IMR-90 (cell line): ENCODE measurements around the gene CLTCL1. TPM values are rescaled to one million over a fixed set of nuclear protein-coding genes. Genes with fewer than 3 reads are reported as not detected.
"Not testable (repeated sequence)": the region's sequence is repeated elsewhere in the genome, so short reads cannot be mapped to it uniquely, and the experiment has no call there.

Source experiments
- ATAC-seq: fragments of 200-7000 bp; cut with Tn5 transposase; 2 replicates; pipeline ENCODE4 v1.9.1; 2020; ENCODE audit warnings: low read depth, mild to moderate bottlenecking, moderate library complexity
- BruUV-seq: library from RNA; stranded (reverse); fragments of 400-500 nt; replicated peaks from 2 replicates; lab custom pipeline; 2021; lab: Mats Ljungman, UMichigan
- CTCF ChIA-PET: fragments of 300-600 bp; formaldehyde crosslinking; extraction: SDS; loops from one replicate; lab custom pipeline; 2021; ENCODE audit warnings: antibody characterized with exemption; lab: Yijun Ruan, JAX
- POLR2A ChIA-PET: fragments of 300-600 bp; sonication (Branson Sonifier 250); formaldehyde crosslinking; loops from one replicate; lab custom pipeline; 2022; ENCODE audit warnings: antibody characterized with exemption; ENCODE audit not compliant: unreplicated experiment; lab: Charles Lee
- DNase-seq: peaks from one replicate; pipeline ENCODE4 v3.0.0; 2013
- H2AFZ ChIP-seq: replicated peaks from 2 replicates; pipeline ENCODE3; 2013; ENCODE audit warnings: low read length, mild to moderate bottlenecking; ENCODE audit not compliant: poor library complexity
- H2AK5ac ChIP-seq: 2 replicates; pipeline ENCODE4 v1.6.1; 2013; ENCODE audit warnings: low read depth, low read length, inconsistent platforms
- H2AK9ac ChIP-seq: replicated peaks from 2 replicates; pipeline ENCODE3; 2013; ENCODE audit warnings: mild to moderate bottlenecking, low read depth, low read length, moderate library complexity; ENCODE audit not compliant: poor library complexity
- H2BK120ac ChIP-seq: 2 replicates; pipeline ENCODE4 v1.6.1; 2013; ENCODE audit warnings: low read depth, low read length, inconsistent platforms
- H2BK15ac ChIP-seq: 3 replicates; pipeline ENCODE4 v1.6.1; 2013; ENCODE audit warnings: low read depth, low read length, inconsistent platforms
- H2BK20ac ChIP-seq: 2 replicates; pipeline ENCODE4 v1.6.1; 2013; ENCODE audit warnings: low read depth, mild to moderate bottlenecking, inconsistent platforms, low read length, moderate library complexity
- H2BK5ac ChIP-seq: 2 replicates; pipeline ENCODE4 v1.6.1; 2013; ENCODE audit warnings: mild to moderate bottlenecking, low read depth, low read length, inconsistent platforms; ENCODE audit not compliant: poor library complexity, severe bottlenecking
- H3K14ac ChIP-seq: replicated peaks from 2 replicates; pipeline ENCODE4 v1.6.1; 2013; ENCODE audit warnings: low read depth, low read length, inconsistent platforms
- H3K18ac ChIP-seq: 2 replicates; pipeline ENCODE4 v1.6.1; 2013; ENCODE audit warnings: low read depth, low read length, control low read depth
- H3K23ac ChIP-seq: 2 replicates; pipeline ENCODE4 v1.6.1; 2013; ENCODE audit warnings: low read depth, low read length, inconsistent platforms
- H3K27ac ChIP-seq: 2 replicates; pipeline ENCODE4 v1.5.1; 2013; ENCODE audit warnings: mild to moderate bottlenecking, control low read depth, low read length; ENCODE audit not compliant: insufficient read depth
- H3K27me3 ChIP-seq: 2 replicates; pipeline ENCODE4 v1.6.1; 2013; ENCODE audit warnings: low read length; ENCODE audit not compliant: control insufficient read depth, insufficient read depth
- H3K36me3 ChIP-seq: 2 replicates; pipeline ENCODE4 v1.6.1; 2013; ENCODE audit warnings: low read length, mixed read lengths; ENCODE audit not compliant: control insufficient read depth, insufficient read depth
- H3K4ac ChIP-seq: 2 replicates; pipeline ENCODE4 v1.6.1; 2013; ENCODE audit warnings: low read depth, low read length, inconsistent platforms
- H3K4me1 ChIP-seq: 2 replicates; pipeline ENCODE4 v1.6.1; 2013; ENCODE audit warnings: low read length, mixed read lengths; ENCODE audit not compliant: control insufficient read depth, insufficient read depth
- H3K4me2 ChIP-seq: 2 replicates; pipeline ENCODE4 v1.6.1; 2013; ENCODE audit warnings: low read depth, mild to moderate bottlenecking, control low read depth, low read length, moderate library complexity
- H3K4me3 ChIP-seq: 2 replicates; pipeline ENCODE4 v1.5.1; 2013; ENCODE audit warnings: low read depth, mild to moderate bottlenecking, control low read depth, low read length, moderate library complexity; ENCODE audit not compliant: insufficient read depth
- H3K56ac ChIP-seq: 2 replicates; pipeline ENCODE4 v1.6.1; 2013; ENCODE audit warnings: low read length, inconsistent platforms; ENCODE audit not compliant: insufficient read depth; ENCODE audit errors: extremely low read depth
- H3K79me1 ChIP-seq, 2 experiments: 2 replicates each; pipeline ENCODE4 v1.6.1; 2013; ENCODE audit warnings: low read length in 2 of 2, inconsistent platforms in 1 of 2, low read depth in 1 of 2
- H3K9ac ChIP-seq: 2 replicates; pipeline ENCODE4 v1.6.1; 2013; ENCODE audit warnings: low read depth, low read length, control low read depth
- H3K9me1 ChIP-seq: 2 replicates; pipeline ENCODE4 v1.6.1; 2013; ENCODE audit warnings: low read length, inconsistent platforms; ENCODE audit not compliant: insufficient read depth
- H3K9me3 ChIP-seq: 2 replicates; pipeline ENCODE4 v1.6.1; 2013; ENCODE audit warnings: low read length; ENCODE audit not compliant: control insufficient read depth, insufficient read depth
- H4K20me1 ChIP-seq: 2 replicates; pipeline ENCODE4 v1.6.1; 2013; ENCODE audit warnings: low read length, inconsistent platforms; ENCODE audit not compliant: insufficient read depth
- H4K5ac ChIP-seq: 2 replicates; pipeline ENCODE4 v1.6.1; 2013; ENCODE audit warnings: mild to moderate bottlenecking, low read depth, low read length, control low read depth
- H4K8ac ChIP-seq, 2 experiments: 2 replicates each; pipeline ENCODE4 v1.6.1; 2013; ENCODE audit warnings: low read depth in 2 of 2, low read length in 2 of 2, control low read depth in 1 of 2, inconsistent platforms in 1 of 2
- H4K91ac ChIP-seq: 2 replicates; pipeline ENCODE4 v1.6.1; 2013; ENCODE audit warnings: low read depth, low read length, inconsistent platforms; ENCODE audit not compliant: insufficient read depth
- WGBS, 2 experiments: methylation state at CpG; one replicate each; pipeline versions ENCODE4 v1.1.5 to v1.1.7; 2013; ENCODE audit warnings: missing lambda C conversion rate in 2 of 2; ENCODE audit not compliant: insufficient read length in 1 of 2; ENCODE audit errors: extremely low coverage in 2 of 2; 5-methylcytosine and 5-hydroxymethylcytosine counted together
- dilution Hi-C: fragments of 300-500 bp; cut with HindIII; formaldehyde crosslinking; loops from one replicate; pipeline ENCODE4 v1.14.3; 2018; ENCODE audit warnings: low sequenced_read_pairs; ENCODE audit not compliant: unreplicated experiment
- in situ Hi-C: fragments of 300-500 bp; cut with MboI; formaldehyde crosslinking; loops from 3 replicates; pipeline ENCODE4 v1.14.3; 2019; ENCODE audit warnings: low sequenced_read_pairs, inconsistent platforms, mixed read lengths
- intact Hi-C: fragments of 100-400 bp; cut with micrococcal nuclease; formaldehyde crosslinking; loops from 2 replicates; pipeline ENCODE4 v1.10.0; 2022
- polyA plus RNA-seq, 3 experiments: library from polyadenylated mRNA; depleted of rRNA; stranded (reverse); fragments of >200 nt; gene quantifications; 2 replicates each; pipeline ENCODE4 v1.2.3, GENCODE V29; 2012; ENCODE audit warnings: low replicate concordance in 1 of 3
- total RNA-seq: library from RNA; depleted of rRNA; stranded (reverse); fragments of >200 nt; gene quantifications from 2 replicates; pipeline ENCODE4 v1.2.3, GENCODE V29; 2012

The CLTCL1 gene
- total and polyA plus RNA-seq, 2 of the 4 experiments (the other 2 are of a cell fraction) = 6.2 to 8.1 TPM

GRCh38 chr22:19330205-19330604 lies 38.7 kb upstream of the CLTCL1 start:
- H2AK9ac ChIP-seq, H4K20me1 ChIP-seq, ATAC-seq, intact Hi-C loops, H3K27ac ChIP-seq, H4K91ac ChIP-seq, H3K27me3 ChIP-seq, H3K56ac ChIP-seq, H3K14ac ChIP-seq, in situ Hi-C loops, H2AFZ ChIP-seq, H3K9ac ChIP-seq, H3K4me3 ChIP-seq, H3K23ac ChIP-seq, DNase-seq, H3K18ac ChIP-seq, H3K9me1 ChIP-seq, H3K4me2 ChIP-seq, H4K5ac ChIP-seq, H2BK20ac ChIP-seq, H3K79me1 ChIP-seq, H2BK120ac ChIP-seq, CTCF ChIA-PET, dilution Hi-C loops, H2AK5ac ChIP-seq, H3K9me3 ChIP-seq, H3K4ac ChIP-seq, BruUV-seq, POLR2A ChIA-PET, H2BK15ac ChIP-seq, H2BK5ac ChIP-seq, H4K8ac ChIP-seq, H3K4me1 ChIP-seq: not testable (repeated sequence)
- H3K36me3 ChIP-seq = peaks cover 32% of the 10 kb centered on the region
- 92% methylated on average over 2 of the region's 5 CpGs; no CpG with 5 or more reads in 1 of the 2 experiments for WGBS, 2 experiments
